SK-N-SH treated with all-trans-retinoic acid at 6 μM for 48 hours (cell line): ENCODE results near the gene SLC6A6.

Experiments
- ARNTL ChIP-seq: fragments of 450-650 bp; formaldehyde crosslinking; IDR thresholded peaks from 2 replicates; pipeline ENCODE4 v1.5.0; 2020; ENCODE audit warnings: low read depth, mild to moderate bottlenecking, moderate library complexity, borderline replicate concordance
- SNAI2 ChIP-seq: fragments of 250-450 bp; sonication (Bioruptor Pico); IDR thresholded peaks from 2 replicates; pipeline ENCODE4 v1.5.0; 2020; ENCODE audit warnings: mild to moderate bottlenecking, moderate library complexity
- TCF4 ChIP-seq: fragments of 250-450 bp; sonication (Bioruptor Pico); IDR thresholded peaks from 2 replicates; pipeline ENCODE4 v1.8.0; 2021; ENCODE audit warnings: mild to moderate bottlenecking, moderate library complexity, borderline replicate concordance
- ZFP30 ChIP-seq: fragments of 450-650 bp; formaldehyde crosslinking; IDR thresholded peaks from 2 replicates; pipeline ENCODE4 v1.5.0; 2022; ENCODE audit warnings: mild to moderate bottlenecking, moderate library complexity
- TF ChIP-seq, protein P1 (sequence below): fragments of 250-450 bp; sonication (Bioruptor Pico); IDR thresholded peaks from 2 replicates; pipeline ENCODE4 v1.8.0; 2021; ENCODE audit warnings: low read depth, mild to moderate bottlenecking, moderate library complexity, borderline replicate concordance

DNA sequence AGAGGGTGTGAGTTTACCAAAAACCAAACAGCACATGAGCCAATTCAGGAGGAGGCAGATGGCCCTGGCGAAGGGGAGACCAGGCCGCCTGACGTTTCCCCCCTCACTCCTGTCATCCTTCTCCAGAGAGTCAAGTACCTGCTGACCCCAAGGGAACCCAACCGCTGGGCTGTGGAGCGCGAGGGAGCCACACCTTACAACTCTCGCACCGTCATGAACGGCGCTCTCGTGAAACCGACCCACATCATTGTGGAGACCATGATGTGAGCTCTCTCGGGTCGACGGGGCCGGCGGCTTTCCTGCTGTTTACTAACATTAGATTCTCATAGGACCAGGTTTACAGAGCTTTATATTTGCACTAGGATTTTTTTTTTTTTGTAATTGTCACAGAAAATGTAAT lies 82.3 kb downstream of the SLC6A6 start:
- TF ChIP-seq ARNTL (CRISPR knock-in tag) (no peak), TCF4 (CRISPR knock-in tag) (no peak), ZFP30 (no peak), SNAI2 (CRISPR knock-in tag) (no peak)
- TF ChIP-seq, protein P1, sequence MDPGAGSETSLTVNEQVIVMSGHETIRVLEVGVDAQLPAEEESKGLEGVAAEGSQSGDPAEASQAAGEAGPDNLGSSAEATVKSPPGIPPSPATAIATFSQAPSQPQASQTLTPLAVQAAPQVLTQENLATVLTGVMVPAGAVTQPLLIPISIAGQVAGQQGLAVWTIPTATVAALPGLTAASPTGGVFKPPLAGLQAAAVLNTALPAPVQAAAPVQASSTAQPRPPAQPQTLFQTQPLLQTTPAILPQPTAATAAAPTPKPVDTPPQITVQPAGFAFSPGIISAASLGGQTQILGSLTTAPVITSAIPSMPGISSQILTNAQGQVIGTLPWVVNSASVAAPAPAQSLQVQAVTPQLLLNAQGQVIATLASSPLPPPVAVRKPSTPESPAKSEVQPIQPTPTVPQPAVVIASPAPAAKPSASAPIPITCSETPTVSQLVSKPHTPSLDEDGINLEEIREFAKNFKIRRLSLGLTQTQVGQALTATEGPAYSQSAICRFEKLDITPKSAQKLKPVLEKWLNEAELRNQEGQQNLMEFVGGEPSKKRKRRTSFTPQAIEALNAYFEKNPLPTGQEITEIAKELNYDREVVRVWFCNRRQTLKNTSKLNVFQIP (CRISPR knock-in tag) = no peak
